ENCODE measurements around the gene GMDS.

DNA sequence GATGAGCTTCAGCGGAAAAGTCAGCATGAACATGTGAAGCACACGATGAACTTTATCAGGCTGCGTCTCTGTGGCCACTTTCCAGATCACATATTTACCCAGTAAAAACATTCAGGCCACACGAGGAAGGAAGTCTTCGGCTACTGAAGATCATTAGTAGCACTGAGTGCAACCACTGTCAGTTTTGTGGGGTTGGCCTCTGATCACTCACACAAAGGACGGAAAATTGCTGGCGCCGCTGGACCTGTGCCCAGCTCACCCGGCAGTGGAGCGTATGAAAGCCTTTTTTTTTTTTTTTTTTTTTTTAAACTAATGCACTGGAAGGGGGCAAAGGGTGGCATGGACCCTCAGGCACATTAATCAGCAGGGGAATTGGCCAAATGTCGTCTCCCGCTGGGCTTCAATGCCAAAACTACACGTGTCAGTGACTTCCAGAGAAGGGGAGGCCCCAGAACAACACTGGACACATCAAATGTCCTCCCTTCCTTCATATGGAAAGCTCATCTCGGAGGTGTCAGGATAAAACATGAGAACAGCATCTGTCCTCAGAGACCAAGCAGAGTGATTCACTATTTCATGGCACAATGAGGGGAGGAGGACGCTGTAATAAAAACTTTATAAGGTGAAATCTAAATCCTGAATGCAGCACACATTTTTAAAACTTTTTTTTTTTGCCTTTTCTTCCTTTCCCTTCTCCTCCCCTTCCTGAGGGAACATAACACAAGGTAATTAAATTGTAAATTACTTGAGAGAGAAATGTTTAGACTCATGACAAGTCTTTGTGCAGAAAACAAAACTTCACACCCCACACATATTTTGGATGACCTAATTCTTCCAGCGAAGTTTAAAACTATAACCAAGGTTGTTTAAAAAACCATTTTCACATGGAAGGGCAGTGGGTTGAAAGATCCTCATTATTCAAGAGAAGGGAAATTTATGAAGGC lies 412.3 kb downstream of the GMDS start:
- TF ChIP-seq CTCF (IDR thresholded peaks at IDR 0.05) = no peak
- TF ChIP-seq POLR2A (IDR thresholded peaks at IDR 0.05) = no peak
